ENCODE measurements around the gene NEK9.
A peak's percentile ranks its signal among the peaks of the same experiment; 100 is the strongest.

Gene NEK9

DNA sequence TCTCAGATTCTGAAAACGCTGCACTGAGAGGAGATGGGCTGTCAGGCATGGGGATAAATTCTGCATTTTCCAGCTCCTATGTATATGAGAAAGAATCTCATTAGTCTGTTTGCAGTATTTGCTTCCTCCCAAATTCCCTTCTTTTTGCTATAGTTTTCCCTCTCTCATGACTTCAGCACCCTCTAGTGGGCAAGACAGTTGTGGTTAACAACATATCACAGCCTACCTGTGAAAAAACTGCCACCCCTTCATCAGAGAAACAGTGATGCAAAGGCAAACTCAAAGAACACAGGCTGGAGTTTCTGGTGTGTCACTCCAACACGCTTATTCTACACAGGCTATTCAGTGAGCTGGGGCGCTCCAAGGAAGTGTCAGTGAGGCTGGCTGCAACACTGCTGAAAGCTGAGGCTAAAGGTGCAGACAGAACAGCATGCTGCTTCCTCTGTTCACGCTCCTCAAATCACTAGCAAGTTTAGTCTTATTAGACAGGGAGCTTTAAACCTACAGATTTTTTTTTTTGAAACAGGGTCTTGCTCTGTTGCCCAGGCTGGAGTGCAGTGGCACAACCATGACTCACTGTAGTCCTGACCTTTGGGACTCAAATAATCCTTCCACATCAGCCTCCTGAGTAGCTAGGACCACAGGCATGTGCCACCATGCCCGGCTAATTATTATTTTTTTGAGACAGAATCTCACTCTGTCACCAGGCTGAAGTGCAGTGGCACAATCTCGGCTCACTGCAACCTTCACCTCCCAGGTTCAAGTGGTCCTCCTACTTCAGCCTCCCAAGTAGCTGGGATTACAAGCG is 38.1 kb downstream of the NEK9 start:
- no peak overlapping the region for H3K4me3 Mint-ChIP-seq
- peak; percentile 56 for DNase-seq
- H3K27me3 Mint-ChIP-seq (ENCODE audit: low read depth, poor library complexity): no peaks in the 10 kb centered on the region
- H3K4me1 Mint-ChIP-seq: no peaks in the 10 kb centered on the region
- H3K27ac Mint-ChIP-seq: no peak overlapping the region
- TF ChIP-seq, protein P1, sequence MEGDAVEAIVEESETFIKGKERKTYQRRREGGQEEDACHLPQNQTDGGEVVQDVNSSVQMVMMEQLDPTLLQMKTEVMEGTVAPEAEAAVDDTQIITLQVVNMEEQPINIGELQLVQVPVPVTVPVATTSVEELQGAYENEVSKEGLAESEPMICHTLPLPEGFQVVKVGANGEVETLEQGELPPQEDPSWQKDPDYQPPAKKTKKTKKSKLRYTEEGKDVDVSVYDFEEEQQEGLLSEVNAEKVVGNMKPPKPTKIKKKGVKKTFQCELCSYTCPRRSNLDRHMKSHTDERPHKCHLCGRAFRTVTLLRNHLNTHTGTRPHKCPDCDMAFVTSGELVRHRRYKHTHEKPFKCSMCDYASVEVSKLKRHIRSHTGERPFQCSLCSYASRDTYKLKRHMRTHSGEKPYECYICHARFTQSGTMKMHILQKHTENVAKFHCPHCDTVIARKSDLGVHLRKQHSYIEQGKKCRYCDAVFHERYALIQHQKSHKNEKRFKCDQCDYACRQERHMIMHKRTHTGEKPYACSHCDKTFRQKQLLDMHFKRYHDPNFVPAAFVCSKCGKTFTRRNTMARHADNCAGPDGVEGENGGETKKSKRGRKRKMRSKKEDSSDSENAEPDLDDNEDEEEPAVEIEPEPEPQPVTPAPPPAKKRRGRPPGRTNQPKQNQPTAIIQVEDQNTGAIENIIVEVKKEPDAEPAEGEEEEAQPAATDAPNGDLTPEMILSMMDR (IDR thresholded peaks at IDR 0.05): peak; percentile 80
- H3K9me3 Mint-ChIP-seq: no peaks in the 10 kb centered on the region
- peaks cover 71% of the 10 kb centered on the region for H3K36me3 Mint-ChIP-seq (ENCODE audit: low read depth)

DNA sequence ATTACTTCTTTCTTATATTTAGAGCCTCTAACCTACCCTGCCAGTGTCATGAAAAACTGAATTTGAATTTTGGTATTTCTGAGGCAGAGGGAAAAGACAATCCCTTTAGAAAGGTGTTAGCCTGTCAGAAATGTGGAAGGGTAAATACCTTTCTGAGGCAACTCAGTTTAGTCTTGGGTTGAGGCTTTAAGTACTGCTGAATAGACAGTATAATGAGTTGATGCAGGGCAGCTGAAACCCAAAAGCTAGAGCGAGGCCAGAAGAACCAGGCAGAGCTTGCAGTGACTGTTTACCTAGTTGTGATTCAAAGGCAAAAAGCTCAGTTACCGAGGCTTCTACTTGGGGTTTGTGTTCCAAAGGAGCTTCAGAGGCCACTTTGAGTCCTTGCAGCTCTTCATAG is 38.7 kb downstream of the NEK9 start:
- TF ChIP-seq, protein P1 (IDR thresholded peaks at IDR 0.05): no peak
- H3K27ac Mint-ChIP-seq: no peak overlapping the region
- DNase-seq: no peak
- H3K4me3 Mint-ChIP-seq: no peak overlapping the region
- peaks cover 72% of the 10 kb centered on the region for H3K36me3 Mint-ChIP-seq (ENCODE audit: low read depth)
- H3K4me1 Mint-ChIP-seq: no peaks in the 10 kb centered on the region
- no peaks in the 10 kb centered on the region for H3K9me3 Mint-ChIP-seq
- H3K27me3 Mint-ChIP-seq (ENCODE audit: low read depth, poor library complexity): no peaks in the 10 kb centered on the region

DNA sequence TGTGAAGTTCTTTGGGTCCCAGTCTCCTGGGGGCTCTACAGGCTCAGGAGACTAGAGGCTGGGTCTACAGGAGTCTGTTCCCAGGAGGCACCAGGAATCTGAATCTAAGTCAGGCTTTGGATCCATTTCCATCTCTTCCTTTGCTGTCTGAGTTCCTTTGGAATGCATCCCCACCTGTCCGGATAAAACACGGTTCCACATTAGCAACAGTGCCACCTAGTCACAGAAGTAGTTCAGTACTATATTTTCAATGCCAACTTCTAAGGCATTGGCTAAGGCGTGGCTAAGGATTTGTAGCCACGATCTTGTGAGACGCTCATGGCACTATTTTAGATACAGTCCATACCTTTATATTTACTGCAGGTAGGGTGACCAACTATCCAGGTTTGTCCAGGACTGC is 42.3 kb downstream of the NEK9 start:
- Mint-ChIP-seq H3K4me3 (no peak overlapping the region), H3K36me3 (ENCODE audit: low read depth) (peaks cover 64% of the 10 kb centered on the region), H3K4me1 (no peaks in the 10 kb centered on the region), H3K27ac (no peak overlapping the region), H3K9me3 (no peaks in the 10 kb centered on the region), H3K27me3 (ENCODE audit: low read depth, poor library complexity) (no peaks in the 10 kb centered on the region)
- TF ChIP-seq, protein P1 (IDR thresholded peaks at IDR 0.05): no peak
- DNase-seq: no peak

DNA sequence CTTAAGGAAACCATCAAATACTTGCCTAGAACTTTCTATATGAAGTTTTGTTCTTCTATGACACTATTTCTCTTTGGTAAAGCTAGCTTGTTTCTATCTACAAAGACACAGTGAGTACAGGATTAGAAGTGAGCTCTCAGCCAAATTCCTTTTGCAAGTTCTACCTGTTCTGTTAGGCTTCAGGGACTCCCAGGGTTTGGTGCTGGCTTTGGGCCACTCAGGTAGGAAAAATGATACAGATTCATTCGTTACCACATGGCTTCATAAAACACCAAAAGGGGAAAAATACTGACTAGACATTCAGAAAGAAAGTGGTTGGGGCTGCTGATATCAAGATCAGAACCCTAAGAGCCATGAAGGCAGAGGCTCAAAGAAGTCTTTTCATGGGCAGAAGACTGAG is 43.6 kb downstream of the NEK9 start:
- H3K36me3 Mint-ChIP-seq (ENCODE audit: low read depth): peaks cover 58% of the 10 kb centered on the region
- no peaks in the 10 kb centered on the region for H3K27me3 Mint-ChIP-seq (ENCODE audit: low read depth, poor library complexity)
- DNase-seq: no peak
- no peaks in the 10 kb centered on the region for H3K9me3 Mint-ChIP-seq
- no peak overlapping the region for H3K27ac Mint-ChIP-seq
- no peaks in the 10 kb centered on the region for H3K4me1 Mint-ChIP-seq
- no peak overlapping the region for H3K4me3 Mint-ChIP-seq
- TF ChIP-seq, protein P1 (IDR thresholded peaks at IDR 0.05): no peak

DNA sequence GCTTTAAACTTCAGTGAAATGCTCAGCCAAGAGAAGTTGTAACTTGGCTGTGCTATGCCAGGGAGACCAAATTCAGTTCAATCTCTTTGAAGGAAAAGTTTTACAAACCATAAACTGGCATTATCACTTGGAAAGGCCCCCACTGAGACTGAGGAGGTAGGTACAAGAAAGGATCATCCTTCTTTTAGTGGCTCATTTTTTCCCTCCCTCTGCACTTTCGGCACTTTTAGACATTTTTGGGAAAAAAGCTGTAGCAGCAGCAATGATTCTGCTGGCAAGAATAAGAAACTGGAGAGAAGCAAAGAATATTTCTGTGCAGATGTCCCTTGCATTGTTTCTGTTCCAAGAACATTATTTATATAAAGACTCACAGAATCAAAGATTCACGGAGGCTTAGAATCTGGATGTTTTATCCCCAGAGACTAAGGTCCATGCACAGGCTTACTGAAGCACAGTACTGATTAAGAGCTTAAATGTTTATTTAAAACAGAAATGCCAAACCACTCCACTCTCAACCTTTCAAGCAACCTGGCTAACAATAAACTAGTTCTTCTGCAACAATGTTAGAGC is 45.1 kb downstream of the NEK9 start:
- H3K27me3 Mint-ChIP-seq (ENCODE audit: low read depth, poor library complexity): no peaks in the 10 kb centered on the region
- H3K36me3 Mint-ChIP-seq (ENCODE audit: low read depth): peaks cover 47% of the 10 kb centered on the region
- no peak overlapping the region for H3K27ac Mint-ChIP-seq
- TF ChIP-seq, protein P1 (IDR thresholded peaks at IDR 0.05): no peak
- no peak for DNase-seq
- no peaks in the 10 kb centered on the region for H3K4me1 Mint-ChIP-seq
- no peaks in the 10 kb centered on the region for H3K9me3 Mint-ChIP-seq
- H3K4me3 Mint-ChIP-seq: no peak overlapping the region

DNA sequence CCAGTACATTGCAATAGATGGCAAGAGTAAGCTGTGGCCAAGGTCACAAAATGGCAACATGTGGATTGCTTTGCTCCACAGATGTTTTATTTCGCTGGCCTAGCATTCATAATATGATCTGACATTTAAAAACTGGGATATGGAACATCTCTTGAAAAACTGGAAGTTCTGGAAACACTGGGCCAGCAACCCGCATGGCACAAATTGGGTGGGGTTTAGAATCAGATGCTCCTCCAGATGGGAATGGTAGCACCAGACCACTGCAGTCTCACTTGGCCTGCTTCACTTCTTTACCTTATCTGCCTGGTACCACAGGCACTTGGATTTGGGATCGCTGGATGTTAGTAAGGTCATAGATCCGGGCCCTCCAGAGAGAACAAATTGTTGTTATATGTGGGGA is 47.3 kb downstream of the NEK9 start:
- Mint-ChIP-seq H3K27me3 (ENCODE audit: low read depth, poor library complexity) (peaks cover under 1% of the 10 kb centered on the region), H3K4me1 (no peaks in the 10 kb centered on the region), H3K9me3 (no peaks in the 10 kb centered on the region), H3K27ac (no peak overlapping the region), H3K4me3 (no peak overlapping the region), H3K36me3 (ENCODE audit: low read depth) (peaks cover 28% of the 10 kb centered on the region)
- TF ChIP-seq, protein P1 (IDR thresholded peaks at IDR 0.05): no peak
- no peak for DNase-seq

Measured in nephron progenitor cell (in vitro differentiated cells).